H1 (cell line): ENCODE results near the gene GCHFR. TPM values are rescaled to one million over a fixed set of nuclear protein-coding genes. Genes with fewer than 3 reads are reported as not detected.
A peak's percentile ranks its signal among the peaks of the same experiment; 100 is the strongest.

ENCODE experiments used
- CTCF ChIA-PET: fragments of 300-600 bp; sonication (Branson Sonifier 250); formaldehyde crosslinking; loops from one replicate; lab custom pipeline; 2021; ENCODE audit not compliant: partially characterized antibody; lab: Charles Lee
- POLR2A ChIA-PET: fragments of 300-600 bp; sonication (Branson Sonifier 250); formaldehyde crosslinking; loops from one replicate; lab custom pipeline; 2021; ENCODE audit warnings: inconsistent platforms; ENCODE audit not compliant: partially characterized antibody; lab: Charles Lee
- DNase-seq, 2 experiments: peaks; one replicate each; pipeline versions ENCODE4 v3.0.0 to v3.0.0-alpha.2; 2010 to 2022; ENCODE audit warnings: low spot score in 2 of 2, low read depth in 1 of 2, mixed read lengths in 1 of 2
- FAIRE-seq: peaks from 2 replicates; lab custom pipeline; 2011; peaks lifted over from hg19 to GRCh38; lab: Jason Lieb, UNC
- H2AFZ ChIP-seq: 2 replicates; pipeline ENCODE4 v1.8.1; 2012; ENCODE audit warnings: low read length, inconsistent platforms
- H2AK5ac ChIP-seq: 2 replicates; pipeline ENCODE4 v1.6.1; 2013; ENCODE audit warnings: low read depth, low read length
- H2BK120ac ChIP-seq: replicated peaks from 2 replicates; pipeline ENCODE3; 2013; ENCODE audit warnings: low read depth, low read length, inconsistent platforms
- H2BK12ac ChIP-seq: 2 replicates; pipeline ENCODE4 v1.6.1; 2013; ENCODE audit warnings: low read depth, low read length
- H2BK15ac ChIP-seq: 2 replicates; pipeline ENCODE4 v1.6.1; 2013; ENCODE audit warnings: low read length
- H2BK20ac ChIP-seq: 2 replicates; pipeline ENCODE4 v1.6.1; 2013; ENCODE audit warnings: low read length
- H2BK5ac ChIP-seq: 2 replicates; pipeline ENCODE4 v1.6.1; 2013; ENCODE audit warnings: low read depth, low read length
- H3K14ac ChIP-seq: 2 replicates; pipeline ENCODE4 v1.6.1; 2013; ENCODE audit warnings: inconsistent platforms; ENCODE audit not compliant: insufficient read length
- H3K18ac ChIP-seq: 2 replicates; pipeline ENCODE4 v1.6.1; 2013; ENCODE audit warnings: low read length; ENCODE audit errors: extremely low read depth
- H3K23ac ChIP-seq: 2 replicates; pipeline ENCODE4 v1.6.1; 2013; ENCODE audit warnings: inconsistent platforms; ENCODE audit not compliant: insufficient read length
- H3K23me2 ChIP-seq: 2 replicates; pipeline ENCODE4 v1.6.1; 2013; ENCODE audit warnings: low read depth, low read length
- H3K27ac ChIP-seq: 2 replicates; pipeline ENCODE4 v1.6.1; 2011; ENCODE audit warnings: low read depth, low read length, inconsistent platforms
- H3K27me3 ChIP-seq, 4 experiments: replicated peaks in 1 of 4; 1 replicate in 1 of 4; 2 replicates in 3 of 4; pipeline versions ENCODE4 v1.6.1 to v1.8.1; 2011 to 2013; ENCODE audit warnings: low read length in 3 of 4, mild to moderate bottlenecking in 3 of 4, inconsistent platforms in 2 of 4, mixed read lengths in 2 of 4, moderate library complexity in 1 of 4; ENCODE audit not compliant: control insufficient read depth in 3 of 4, insufficient read depth in 3 of 4; ENCODE audit errors: extremely low read depth in 1 of 4
- H3K36me3 ChIP-seq, 4 experiments: 2 replicates each; pipeline versions ENCODE4 v1.6.1 to v1.8.1; 2011 to 2013; ENCODE audit warnings: mild to moderate bottlenecking in 4 of 4, low read length in 3 of 4, moderate library complexity in 2 of 4, control low read depth in 1 of 4, inconsistent platforms in 1 of 4; ENCODE audit not compliant: insufficient read depth in 4 of 4, control insufficient read depth in 2 of 4
- H3K4ac ChIP-seq: replicated peaks from 2 replicates; pipeline ENCODE3; 2013; ENCODE audit warnings: low read length, low read depth, mixed read lengths, inconsistent platforms; ENCODE audit not compliant: insufficient read length
- H3K4me1 ChIP-seq, 4 experiments: replicated peaks in 1 of 4; 1 replicate in 1 of 4; 2 replicates in 3 of 4; pipeline versions ENCODE4 v1.6.1 to v1.8.1; 2011 to 2013; ENCODE audit warnings: low read length in 3 of 4, inconsistent platforms in 2 of 4, mixed read lengths in 1 of 4; ENCODE audit not compliant: insufficient read depth in 4 of 4, control insufficient read depth in 3 of 4
- H3K4me2 ChIP-seq, 2 experiments: 2 replicates each; pipeline versions ENCODE4 v1.6.1 to v1.8.1; 2011 to 2013; ENCODE audit warnings: low read depth in 2 of 2, low read length in 2 of 2, control low read depth in 1 of 2, inconsistent platforms in 1 of 2, mild to moderate bottlenecking in 1 of 2; ENCODE audit not compliant: insufficient read depth in 1 of 2
- H3K4me3 ChIP-seq, 4 experiments: fragments of 200-600, 300-600 bp in 1 of 4; sonication (generic), shearing (Covaris generic), sonication (Bioruptor Twin) in 1 of 4; 2 replicates each; pipeline versions ENCODE4 v1.5.1 to v1.8.1; 2011 to 2016; ENCODE audit warnings: low read length in 4 of 4, low read depth in 3 of 4, control low read depth in 2 of 4, inconsistent platforms in 2 of 4, mild to moderate bottlenecking in 2 of 4, mixed read lengths in 1 of 4, moderate library complexity in 1 of 4; ENCODE audit not compliant: insufficient read depth in 2 of 4; ENCODE audit errors: extremely low read depth in 1 of 4
- H3K56ac ChIP-seq: replicated peaks from 2 replicates; pipeline ENCODE3; 2013; ENCODE audit warnings: low read depth, mild to moderate bottlenecking, mixed read lengths, low read length, inconsistent platforms; ENCODE audit not compliant: insufficient read length
- H3K79me1 ChIP-seq: 2 replicates; pipeline ENCODE4 v1.6.1; 2013; ENCODE audit warnings: low read depth, low read length, control low read depth
- H3K79me2 ChIP-seq, 2 experiments: 2 replicates each; pipeline versions ENCODE4 v1.6.1 to v1.8.1; 2012 to 2013; ENCODE audit warnings: low read length in 2 of 2, mild to moderate bottlenecking in 2 of 2, inconsistent platforms in 1 of 2; ENCODE audit not compliant: insufficient read depth in 2 of 2, control insufficient read depth in 1 of 2
- H3K9ac ChIP-seq, 4 experiments: replicated peaks in 1 of 4; 1 replicate in 1 of 4; 2 replicates in 3 of 4; pipeline versions ENCODE4 v1.6.1 to v1.8.1; 2011 to 2013; ENCODE audit warnings: low read depth in 3 of 4, low read length in 3 of 4, control low read depth in 2 of 4, mild to moderate bottlenecking in 2 of 4, moderate library complexity in 2 of 4, inconsistent platforms in 1 of 4; ENCODE audit errors: extremely low read depth in 1 of 4
- H3K9me3 ChIP-seq, 2 experiments: 2 replicates each; pipeline versions ENCODE4 v1.6.1 to v1.8.1; 2012 to 2013; ENCODE audit warnings: mild to moderate bottlenecking in 2 of 2, moderate library complexity in 2 of 2, control low read depth in 1 of 2, inconsistent platforms in 1 of 2, low read depth in 1 of 2, low read length in 1 of 2, mixed read lengths in 1 of 2; ENCODE audit not compliant: insufficient read depth in 2 of 2
- H4K20me1 ChIP-seq, 2 experiments: replicated peaks in 1 of 2; 2 replicates each; pipeline versions ENCODE3 to v1.8.1; 2011 to 2013; ENCODE audit warnings: inconsistent platforms in 2 of 2, low read length in 2 of 2, mild to moderate bottlenecking in 1 of 2; ENCODE audit not compliant: insufficient read depth in 2 of 2, control insufficient read depth in 1 of 2
- H4K5ac ChIP-seq: 2 replicates; pipeline ENCODE4 v1.6.1; 2013; ENCODE audit warnings: low read length, low read depth, mixed read lengths, inconsistent platforms; ENCODE audit not compliant: insufficient read length
- H4K8ac ChIP-seq: 2 replicates; pipeline ENCODE4 v1.8.0; 2013; ENCODE audit warnings: mild to moderate bottlenecking, moderate library complexity, low read length, inconsistent platforms; ENCODE audit not compliant: insufficient read depth; ENCODE audit errors: extremely low read depth
- H4K91ac ChIP-seq: replicated peaks from 2 replicates; pipeline ENCODE3; 2013; ENCODE audit warnings: low read length, mixed read lengths, inconsistent platforms; ENCODE audit not compliant: insufficient read length
- GTF2F1 ChIP-seq: IDR thresholded peaks from 2 replicates; pipeline ENCODE4 v1.6.1; 2012; ENCODE audit warnings: low read depth, low read length, improper control_type of control experiment, borderline replicate concordance
- RBBP5 ChIP-seq: IDR thresholded peaks from 2 replicates; pipeline ENCODE4 v1.7.1; 2012; ENCODE audit warnings: low read depth, mild to moderate bottlenecking, inconsistent platforms, low read length, moderate library complexity, borderline replicate concordance
- SIRT6 ChIP-seq: IDR thresholded peaks from one replicate; pipeline ENCODE4 v1.7.1; 2012; ENCODE audit warnings: low read length, inconsistent platforms
- WGBS, 2 experiments: shearing (Covaris generic) in 1 of 2; methylation state at CpG; one replicate each; pipeline versions ENCODE4 v1.1.6 to v1.1.7; 2013 to 2015; ENCODE audit warnings: low lambda C conversion rate in 2 of 2, mixed read lengths in 2 of 2, inconsistent platforms in 1 of 2, low coverage in 1 of 2, missing lambda C conversion rate in 1 of 2; ENCODE audit not compliant: insufficient replicate concordance in 2 of 2, insufficient coverage in 1 of 2, insufficient read length in 1 of 2; ENCODE audit errors: extremely low coverage in 1 of 2, missing lambda C conversion rate in 1 of 2; 5-methylcytosine and 5-hydroxymethylcytosine counted together
- polyA plus RNA-seq, 7 experiments: library from polyadenylated mRNA; depleted of rRNA in 3 of 7; stranded (reverse) in 5 of 7; unstranded in 2 of 7; fragments of >200 nt in 5 of 7; fragments of 200-250 nt in 2 of 7; gene quantifications; 1 replicate in 5 of 7; 2 replicates in 1 of 7; 4 replicates in 1 of 7; pipeline versions ENCODE4 v1.2.1 to v1.2.3, GENCODE V29; 2011 to 2013; ENCODE audit warnings: missing spikeins in 2 of 7, mixed read lengths in 2 of 7
- total RNA-seq: library from RNA; stranded (reverse); fragmentation: NEBNext Ultra II Directional; extraction: Animal tissue kit (Norgen Biotek cat#: 25700); gene quantifications from 2 replicates; pipeline ENCODE4 v1.2.1, GENCODE V29; 2021

Gene GCHFR
- total and polyA plus RNA-seq, 2 of the 8 experiments (the other 6 are each of a cell fraction or from before 2014, with no cell fraction given): 25.9 to 81.5 TPM

DNA sequence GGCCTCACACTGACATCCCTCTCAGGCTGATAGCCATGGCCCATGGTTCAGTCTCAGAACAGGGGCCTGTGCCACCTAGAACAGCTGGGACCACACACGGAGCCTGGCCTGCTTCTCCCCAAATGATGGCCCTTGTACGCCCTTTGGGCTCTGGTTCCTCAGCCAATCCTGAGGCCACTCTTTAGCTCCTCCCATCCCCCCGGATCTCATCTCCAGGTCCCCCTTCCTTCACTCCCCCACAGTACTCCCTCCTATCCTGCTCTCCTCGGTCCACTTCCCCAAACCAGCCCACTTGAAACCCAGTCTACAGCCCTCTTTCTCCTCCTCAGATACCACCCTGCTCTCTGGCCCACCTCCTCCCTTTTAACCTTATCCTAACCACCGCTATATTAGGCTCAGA, 25.3 kb downstream of the GCHFR start:
- POLR2A ChIA-PET: interaction anchor here (0.9 to 2.4 kb wide), 7 partner anchors 9 to 164 kb away, joined by 3 to 7 read pairs (median 3); partner anchors contain the start of genes CHAC1, GCHFR and SPINT1
- Histone ChIP-seq H3K23me2 (no peaks in the 10 kb centered on the region; the same call in 1 of the 2 replicates), H3K23ac (no peak overlapping the region), H3K4me1 (peaks cover 19 to 35% (median 20%) of the 10 kb centered on the region in 4 experiments), H4K91ac (no peak overlapping the region), H3K79me1 (peaks cover 4% of the 10 kb centered on the region), H4K8ac (no peak overlapping the region), H3K9ac (no peak overlapping the region), H3K27me3 (no peaks in the 10 kb centered on the region), H2BK5ac (no peak overlapping the region; the same call in 1 of the 2 replicates), H2BK12ac (no peak overlapping the region), H2BK15ac (no peak overlapping the region), H2BK20ac (no peak overlapping the region), H2AFZ (no peak overlapping the region), H4K20me1 (peaks cover 2 to 7% of the 10 kb centered on the region in 2 experiments), H3K14ac (no peak overlapping the region), H3K36me3 (no peaks in the 10 kb centered on the region; a peak in 1 of 8 replicates), H2BK120ac (no peak overlapping the region), H3K4me3 (no peak overlapping the region), H3K4me2 (peak overlapping the region in 1 of 2 experiments; percentile 16; a peak in 1 of 4 replicates), H3K27ac (no peak overlapping the region), H3K79me2 (peaks cover 0 to 22% of the 10 kb centered on the region in 2 experiments; a peak in 3 of 4 replicates), H3K4ac (no peak overlapping the region), H3K9me3 (no peaks in the 10 kb centered on the region), H2AK5ac (peak overlapping the region; percentile 86; the same call in 1 of the 2 replicates), H4K5ac (no peak overlapping the region), H3K56ac (no peak overlapping the region), H3K18ac (0 out of 2 replicates have a peak overlapping the region, but pooled peaks have one; percentile 32)
- 87% methylated on average over 4 of the region's 5 CpGs; no CpG with 5 or more reads in 1 of the 2 experiments for WGBS, 2 experiments
- FAIRE-seq: no peak
- DNase-seq: no peak
- CTCF ChIA-PET: interaction anchor here (0.5 to 12.9 kb wide), 12 partner anchors 10 to 105 kb away, joined by 3 to 184 read pairs (median 4); partner anchors contain the start of genes C15orf62, DNAJC17, GCHFR and VPS18
- TF ChIP-seq SIRT6 (no peak), GTF2F1 (no peak), RBBP5 (no peak)
